CD4-positive, alpha-beta T cell (primary cell): ENCODE data around the gene MAPRE2. TPM values are rescaled to one million over a fixed set of nuclear protein-coding genes. Genes with fewer than 3 reads are reported as not detected.
A peak's percentile ranks its signal among the peaks of the same experiment; 100 is the strongest.

Source experiments
- ATAC-seq: fragments of 200-7000 bp; cut with Tn5 transposase; one replicate; pipeline ENCODE4 v1.10.0; 2022; ENCODE audit warnings: mild to moderate bottlenecking; ENCODE audit not compliant: poor library complexity
- CTCF ChIA-PET: fragments of 350-600 bp; sonication (Branson Sonifier 250); formaldehyde crosslinking; loops from one replicate; lab custom pipeline; 2021; ENCODE audit warnings: antibody characterized with exemption, inconsistent platforms; lab: Charles Lee
- POLR2A ChIA-PET: fragments of 350-600 bp; sonication (Branson Sonifier 250); formaldehyde crosslinking; loops from one replicate; lab custom pipeline; 2021; ENCODE audit warnings: antibody characterized with exemption, inconsistent platforms; lab: Charles Lee
- DNase-seq, 14 experiments: peaks; one replicate each; pipeline ENCODE4 v3.0.0-alpha.2; 2013 to 2020; ENCODE audit warnings: mixed read lengths in 2 of 14
- H3K27ac ChIP-seq, 2 donors: one replicate each; pipeline versions ENCODE4 v1.5.1 to v1.7.0; 2013; ENCODE audit warnings: low read length in 2 of 2, low read depth in 1 of 2, mild to moderate bottlenecking in 1 of 2
- H3K27me3 ChIP-seq, 2 experiments: 1 replicate in 1 of 2; 2 replicates in 1 of 2; pipeline versions ENCODE4 v1.6.1 to v1.7.0; 2013; ENCODE audit warnings: low read length in 2 of 2, control low read depth in 1 of 2, mild to moderate bottlenecking in 1 of 2, moderate library complexity in 1 of 2; ENCODE audit not compliant: insufficient read depth in 2 of 2, control insufficient read depth in 1 of 2
- H3K36me3 ChIP-seq: one replicate; pipeline ENCODE4 v1.6.1; 2013; ENCODE audit warnings: low read length, control low read depth; ENCODE audit not compliant: insufficient read depth
- H3K4me1 ChIP-seq: one replicate; pipeline ENCODE4 v1.6.1; 2013; ENCODE audit warnings: low read length, control low read depth; ENCODE audit not compliant: insufficient read depth
- H3K4me3 ChIP-seq: one replicate; pipeline ENCODE4 v1.5.1; 2013; ENCODE audit warnings: mild to moderate bottlenecking, low read length, moderate library complexity
- H3K9me3 ChIP-seq, 2 experiments: 1 replicate in 1 of 2; 2 replicates in 1 of 2; pipeline versions ENCODE4 v1.6.1 to v1.7.0; 2013; ENCODE audit warnings: low read length in 2 of 2, mild to moderate bottlenecking in 2 of 2, control low read depth in 1 of 2, moderate library complexity in 1 of 2; ENCODE audit not compliant: control insufficient read depth in 1 of 2, insufficient read depth in 1 of 2
- H3K27ac Mint-ChIP-seq: one replicate; pipeline ENCODE4 v1.8.0; 2020; ENCODE audit warnings: mixed read lengths
- H3K27me3 Mint-ChIP-seq: one replicate; pipeline ENCODE4 v1.8.0; 2021; ENCODE audit warnings: mixed read lengths
- H3K36me3 Mint-ChIP-seq: one replicate; pipeline ENCODE4 v1.8.0; 2021; ENCODE audit warnings: low read depth, mixed read lengths
- H3K4me1 Mint-ChIP-seq: one replicate; pipeline ENCODE4 v1.8.0; 2021; ENCODE audit warnings: low read depth, mixed read lengths
- H3K4me3 Mint-ChIP-seq: one replicate; pipeline ENCODE4 v1.8.0; 2020; ENCODE audit warnings: mild to moderate bottlenecking, mixed read lengths
- H3K9me3 Mint-ChIP-seq: one replicate; pipeline ENCODE4 v1.8.0; 2020; ENCODE audit warnings: mixed read lengths
- CTCF ChIP-seq: fragments of 200-600 bp; IDR thresholded peaks from one replicate; pipeline ENCODE4 v1.8.0; 2022; ENCODE audit warnings: antibody characterized with exemption, mild to moderate bottlenecking
- intact Hi-C, 2 experiments: fragments of 100-400 bp; cut with DNase I in 1 of 2; cut with micrococcal nuclease in 1 of 2; formaldehyde crosslinking; loops; one replicate each; pipeline versions ENCODE4 v1.15.1 to v1.9.0; 2023 to 2025; cut with DNase I, micrococcal nuclease
- total RNA-seq, 174 experiments: library from RNA in 2 of 174; stranded (reverse) in 2 of 174; gene quantifications; one replicate each; pipeline ENCODE4 v1.2.3 and lab custom pipeline; 2021 to 2026

The MAPRE2 gene
- total RNA-seq, 2 experiments from 2014 or later, result 108 to 112 TPM

GRCh38 chr18:35050705-35051195, 9.5 kb downstream of the MAPRE2 start:
- no peaks in the 10 kb centered on the region for H3K27me3 ChIP-seq
- peaks cover 33% of the 10 kb centered on the region for H3K4me1 ChIP-seq
- H3K9me3 Mint-ChIP-seq, result no peaks in the 10 kb centered on the region
- H3K4me3 ChIP-seq, result no peak overlapping the region
- H3K27me3 Mint-ChIP-seq, result no peaks in the 10 kb centered on the region
- H3K27ac ChIP-seq, result no peak overlapping the region
- peak overlapping the region; percentile 83 for H3K27ac Mint-ChIP-seq
- no peak for ATAC-seq
- POLR2A ChIA-PET, result interaction anchor here (1.0 to 2.3 kb wide), 4 partner anchors 9 to 23 kb away, joined by 3 to 13 read pairs (median 8); partner anchors contain the start of gene MAPRE2
- H3K36me3 Mint-ChIP-seq, result peaks cover 3% of the 10 kb centered on the region
- no peaks in the 10 kb centered on the region for H3K36me3 ChIP-seq
- TF ChIP-seq CTCF, result no peak
- H3K4me3 Mint-ChIP-seq, result peak overlapping the region; percentile 49
- H3K9me3 ChIP-seq, result no peaks in the 10 kb centered on the region
- intact Hi-C loops, result loop anchor here in 1 of 2 experiments (10.0 kb wide), 1 partner anchor 924 kb away; the partner anchor contains the start of gene RMP24
- CTCF ChIA-PET, result interaction anchor here (0.6 to 1.8 kb wide), 2 partner anchors 10 to 15 kb away, joined by 3 to 4 read pairs; partner anchors contain the start of gene MAPRE2
- DNase-seq, result no peak
- peaks cover 84% of the 10 kb centered on the region for H3K4me1 Mint-ChIP-seq

GRCh38 chr18:35051641-35052377, 10.6 kb downstream of the MAPRE2 start:
- Mint-ChIP-seq H3K4me1 (peaks cover 78% of the 10 kb centered on the region), H3K9me3 (no peaks in the 10 kb centered on the region), H3K27me3 (no peaks in the 10 kb centered on the region), H3K27ac (no peak overlapping the region), H3K36me3 (peaks cover 3% of the 10 kb centered on the region), H3K4me3 (no peak overlapping the region)
- DNase-seq (no peak), ATAC-seq (no peak)
- POLR2A ChIA-PET, result interaction anchor here (1.0 to 2.3 kb wide), 4 partner anchors 10 to 23 kb away, joined by 3 to 13 read pairs (median 8); partner anchors contain the start of gene MAPRE2
- H3K9me3 ChIP-seq, result no peaks in the 10 kb centered on the region
- CTCF ChIA-PET, result interaction anchor here (0.6 kb wide), 1 partner anchor 14 kb away, joined by 3 read pairs; no protein-coding TSS in a partner anchor
- no peaks in the 10 kb centered on the region for H3K27me3 ChIP-seq
- no peaks in the 10 kb centered on the region for H3K36me3 ChIP-seq
- no peak overlapping the region for H3K27ac ChIP-seq
- TF ChIP-seq CTCF, result no peak
- H3K4me3 ChIP-seq, result no peak overlapping the region
- intact Hi-C loops, result loop anchor here in 1 of 2 experiments (10.0 kb wide), 1 partner anchor 923 kb away; the partner anchor contains the start of gene RMP24
- peaks cover 24% of the 10 kb centered on the region for H3K4me1 ChIP-seq

GRCh38 chr18:35054401-35054800, 13.2 kb downstream of the MAPRE2 start:
- H3K4me3 Mint-ChIP-seq, result no peak overlapping the region
- Histone ChIP-seq H3K4me3 (no peak overlapping the region), H3K27me3 (no peaks in the 10 kb centered on the region), H3K36me3 (no peaks in the 10 kb centered on the region), H3K4me1 (peaks cover 16% of the 10 kb centered on the region), H3K27ac (no peak overlapping the region), H3K9me3 (no peaks in the 10 kb centered on the region)
- H3K36me3 Mint-ChIP-seq, result peaks cover 3% of the 10 kb centered on the region
- CTCF ChIA-PET, result no interaction called here
- H3K27me3 Mint-ChIP-seq, result no peaks in the 10 kb centered on the region
- DNase-seq (no peak), ATAC-seq (no peak)
- no peaks in the 10 kb centered on the region for H3K9me3 Mint-ChIP-seq
- H3K27ac Mint-ChIP-seq, result no peak overlapping the region
- H3K4me1 Mint-ChIP-seq, result peaks cover 84% of the 10 kb centered on the region
- intact Hi-C loops, result loop anchor here in 1 of 2 experiments (10.0 kb wide), 1 partner anchor 920 kb away; the partner anchor contains the start of gene RMP24
- POLR2A ChIA-PET, result no interaction called here
- TF ChIP-seq CTCF, result no peak
